Stimulated activated CD4-positive, alpha-beta T cell treated with anti-CD3 and anti-CD28 coated beads, Interleukin-1b, Interleukin-23, amount 100 ng/mL, for 1 hour (primary cell): ENCODE data around the gene USH2A.

Experiments used
- DNase-seq, 2 donors: peaks; one replicate each; pipeline ENCODE4 v3.0.0-alpha.2; 2020; ENCODE audit warnings: low read depth in 2 of 2

The USH2A gene

GRCh38 chr1:215958841-215959240 lies 464.4 kb downstream of the USH2A start:
- no peak for DNase-seq

GRCh38 chr1:215957663-215958062 lies 465.6 kb downstream of the USH2A start:
- DNase-seq, result no peak

GRCh38 chr1:215932558-215932957 lies 490.7 kb downstream of the USH2A start:
- no peak for DNase-seq

GRCh38 chr1:215926670-215927069 lies 496.6 kb downstream of the USH2A start:
- no peak for DNase-seq

- no peak for DNase-seq
Observed at GRCh38 chr1:215923129-215923824, 500.0 kb downstream of the USH2A start.

- DNase-seq, result no peak
Observed at GRCh38 chr1:215911406-215911968, 511.8 kb downstream of the USH2A start.

- DNase-seq, result no peak
Observed at GRCh38 chr1:215905493-215906115, 517.6 kb downstream of the USH2A start.

- DNase-seq, result no peak
Observed at GRCh38 chr1:215900684-215901083, 522.6 kb downstream of the USH2A start.

GRCh38 chr1:215899901-215900300 lies 523.3 kb downstream of the USH2A start:
- DNase-seq, result no peak

GRCh38 chr1:215895893-215896292 lies 527.4 kb downstream of the USH2A start:
- no peak for DNase-seq

GRCh38 chr1:215895276-215895675 lies 528.0 kb downstream of the USH2A start:
- no peak for DNase-seq

GRCh38 chr1:215894617-215895016 lies 528.6 kb downstream of the USH2A start:
- DNase-seq, result no peak

GRCh38 chr1:215891266-215892057 lies 531.8 kb downstream of the USH2A start:
- DNase-seq, result no peak

- no peak for DNase-seq
Observed at GRCh38 chr1:215890438-215890837, 532.8 kb downstream of the USH2A start.

GRCh38 chr1:215889871-215890270 lies 533.4 kb downstream of the USH2A start:
- DNase-seq, result no peak

GRCh38 chr1:215888159-215888558 lies 535.1 kb downstream of the USH2A start:
- DNase-seq, result no peak

GRCh38 chr1:215887627-215888026 lies 535.6 kb downstream of the USH2A start:
- DNase-seq, result no peak

GRCh38 chr1:215883004-215883403 lies 540.2 kb downstream of the USH2A start:
- DNase-seq, result no peak

- no peak for DNase-seq
Observed at GRCh38 chr1:215878843-215879242, 544.4 kb downstream of the USH2A start.

- DNase-seq, result no peak
Observed at GRCh38 chr1:215878128-215878527, 545.1 kb downstream of the USH2A start.

GRCh38 chr1:215877452-215877951 lies 545.7 kb downstream of the USH2A start:
- no peak for DNase-seq

- DNase-seq, result no peak
Observed at GRCh38 chr1:215875712-215876111, 547.5 kb downstream of the USH2A start.
